IMR-90 (cell line): ENCODE results near the gene BCL2. TPM values are rescaled to one million over a fixed set of nuclear protein-coding genes. Genes with fewer than 3 reads are reported as not detected.

Experiments
- ATAC-seq: fragments of 200-7000 bp; cut with Tn5 transposase; 2 replicates; pipeline ENCODE4 v1.9.1; 2020; ENCODE audit warnings: low read depth, mild to moderate bottlenecking, moderate library complexity
- BruUV-seq: library from RNA; stranded (reverse); fragments of 400-500 nt; replicated peaks from 2 replicates; lab custom pipeline; 2021; lab: Mats Ljungman, UMichigan
- CTCF ChIA-PET: fragments of 300-600 bp; formaldehyde crosslinking; extraction: SDS; loops from one replicate; lab custom pipeline; 2021; ENCODE audit warnings: antibody characterized with exemption; lab: Yijun Ruan, JAX
- POLR2A ChIA-PET: fragments of 300-600 bp; sonication (Branson Sonifier 250); formaldehyde crosslinking; loops from one replicate; lab custom pipeline; 2022; ENCODE audit warnings: antibody characterized with exemption; ENCODE audit not compliant: unreplicated experiment; lab: Charles Lee
- DNase-seq: peaks from one replicate; pipeline ENCODE4 v3.0.0; 2013
- H2AFZ ChIP-seq: replicated peaks from 2 replicates; pipeline ENCODE3; 2013; ENCODE audit warnings: low read length, mild to moderate bottlenecking; ENCODE audit not compliant: poor library complexity
- H2AK5ac ChIP-seq: 2 replicates; pipeline ENCODE4 v1.6.1; 2013; ENCODE audit warnings: low read depth, low read length, inconsistent platforms
- H2AK9ac ChIP-seq: replicated peaks from 2 replicates; pipeline ENCODE3; 2013; ENCODE audit warnings: mild to moderate bottlenecking, low read depth, low read length, moderate library complexity; ENCODE audit not compliant: poor library complexity
- H2BK120ac ChIP-seq: 2 replicates; pipeline ENCODE4 v1.6.1; 2013; ENCODE audit warnings: low read depth, low read length, inconsistent platforms
- H2BK15ac ChIP-seq: 3 replicates; pipeline ENCODE4 v1.6.1; 2013; ENCODE audit warnings: low read depth, low read length, inconsistent platforms
- H2BK20ac ChIP-seq: 2 replicates; pipeline ENCODE4 v1.6.1; 2013; ENCODE audit warnings: low read depth, mild to moderate bottlenecking, inconsistent platforms, low read length, moderate library complexity
- H2BK5ac ChIP-seq: 2 replicates; pipeline ENCODE4 v1.6.1; 2013; ENCODE audit warnings: mild to moderate bottlenecking, low read depth, low read length, inconsistent platforms; ENCODE audit not compliant: poor library complexity, severe bottlenecking
- H3K14ac ChIP-seq: replicated peaks from 2 replicates; pipeline ENCODE4 v1.6.1; 2013; ENCODE audit warnings: low read depth, low read length, inconsistent platforms
- H3K18ac ChIP-seq: 2 replicates; pipeline ENCODE4 v1.6.1; 2013; ENCODE audit warnings: low read depth, low read length, control low read depth
- H3K23ac ChIP-seq: 2 replicates; pipeline ENCODE4 v1.6.1; 2013; ENCODE audit warnings: low read depth, low read length, inconsistent platforms
- H3K27ac ChIP-seq: 2 replicates; pipeline ENCODE4 v1.5.1; 2013; ENCODE audit warnings: mild to moderate bottlenecking, control low read depth, low read length; ENCODE audit not compliant: insufficient read depth
- H3K27me3 ChIP-seq: 2 replicates; pipeline ENCODE4 v1.6.1; 2013; ENCODE audit warnings: low read length; ENCODE audit not compliant: control insufficient read depth, insufficient read depth
- H3K36me3 ChIP-seq: 2 replicates; pipeline ENCODE4 v1.6.1; 2013; ENCODE audit warnings: low read length, mixed read lengths; ENCODE audit not compliant: control insufficient read depth, insufficient read depth
- H3K4ac ChIP-seq: 2 replicates; pipeline ENCODE4 v1.6.1; 2013; ENCODE audit warnings: low read depth, low read length, inconsistent platforms
- H3K4me1 ChIP-seq: 2 replicates; pipeline ENCODE4 v1.6.1; 2013; ENCODE audit warnings: low read length, mixed read lengths; ENCODE audit not compliant: control insufficient read depth, insufficient read depth
- H3K4me2 ChIP-seq: 2 replicates; pipeline ENCODE4 v1.6.1; 2013; ENCODE audit warnings: low read depth, mild to moderate bottlenecking, control low read depth, low read length, moderate library complexity
- H3K4me3 ChIP-seq: 2 replicates; pipeline ENCODE4 v1.5.1; 2013; ENCODE audit warnings: low read depth, mild to moderate bottlenecking, control low read depth, low read length, moderate library complexity; ENCODE audit not compliant: insufficient read depth
- H3K56ac ChIP-seq: 2 replicates; pipeline ENCODE4 v1.6.1; 2013; ENCODE audit warnings: low read length, inconsistent platforms; ENCODE audit not compliant: insufficient read depth; ENCODE audit errors: extremely low read depth
- H3K79me1 ChIP-seq, 2 experiments: 2 replicates each; pipeline ENCODE4 v1.6.1; 2013; ENCODE audit warnings: low read length in 2 of 2, inconsistent platforms in 1 of 2, low read depth in 1 of 2
- H3K9ac ChIP-seq: 2 replicates; pipeline ENCODE4 v1.6.1; 2013; ENCODE audit warnings: low read depth, low read length, control low read depth
- H3K9me1 ChIP-seq: 2 replicates; pipeline ENCODE4 v1.6.1; 2013; ENCODE audit warnings: low read length, inconsistent platforms; ENCODE audit not compliant: insufficient read depth
- H3K9me3 ChIP-seq: 2 replicates; pipeline ENCODE4 v1.6.1; 2013; ENCODE audit warnings: low read length; ENCODE audit not compliant: control insufficient read depth, insufficient read depth
- H4K20me1 ChIP-seq: 2 replicates; pipeline ENCODE4 v1.6.1; 2013; ENCODE audit warnings: low read length, inconsistent platforms; ENCODE audit not compliant: insufficient read depth
- H4K5ac ChIP-seq: 2 replicates; pipeline ENCODE4 v1.6.1; 2013; ENCODE audit warnings: mild to moderate bottlenecking, low read depth, low read length, control low read depth
- H4K8ac ChIP-seq, 2 experiments: 2 replicates each; pipeline ENCODE4 v1.6.1; 2013; ENCODE audit warnings: low read depth in 2 of 2, low read length in 2 of 2, control low read depth in 1 of 2, inconsistent platforms in 1 of 2
- H4K91ac ChIP-seq: 2 replicates; pipeline ENCODE4 v1.6.1; 2013; ENCODE audit warnings: low read depth, low read length, inconsistent platforms; ENCODE audit not compliant: insufficient read depth
- CEBPB ChIP-seq: IDR thresholded peaks from 2 replicates; pipeline ENCODE4 v1.6.1; 2012; ENCODE audit warnings: low read depth, low read length, improper control_type of control experiment
- CHD1 ChIP-seq: IDR thresholded peaks from 2 replicates; pipeline ENCODE4 v1.6.1; 2012; ENCODE audit warnings: low read depth, low read length, improper control_type of control experiment
- CTCF ChIP-seq: conservative IDR thresholded peaks from 2 replicates; pipeline ENCODE4 v1.5.1; 2012; ENCODE audit warnings: mild to moderate bottlenecking, low read depth, low read length, improper control_type of control experiment
- FOS ChIP-seq: fragments of 150-350 bp; IDR thresholded peaks from 2 replicates; pipeline ENCODE4 v1.6.1; 2016; ENCODE audit warnings: low read depth, low read length
- MAZ ChIP-seq: IDR thresholded peaks from 2 replicates; pipeline ENCODE4 v1.6.1; 2012; ENCODE audit warnings: low read depth, mild to moderate bottlenecking, low read length, improper control_type of control experiment, moderate library complexity, borderline replicate concordance
- RAD21 ChIP-seq: IDR thresholded peaks from 2 replicates; pipeline ENCODE4 v1.6.1; 2012; ENCODE audit warnings: low read length, improper control_type of control experiment
- RCOR1 ChIP-seq: IDR thresholded peaks from 2 replicates; pipeline ENCODE4 v1.6.1; 2012; ENCODE audit warnings: mild to moderate bottlenecking, low read length, improper control_type of control experiment; ENCODE audit not compliant: insufficient replicate concordance
- SMC3 ChIP-seq: fragments of 150-350 bp; IDR thresholded peaks from 2 replicates; pipeline ENCODE4 v1.6.1; 2016; ENCODE audit warnings: low read depth, mild to moderate bottlenecking, antibody characterized with exemption, low read length, moderate library complexity
- USF2 ChIP-seq: fragments of 150-350 bp; IDR thresholded peaks from 2 replicates; pipeline ENCODE4 v1.6.1; 2017; ENCODE audit warnings: mild to moderate bottlenecking, antibody characterized with exemption, low read length, low read depth
- WGBS, 2 experiments: methylation state at CpG; one replicate each; pipeline versions ENCODE4 v1.1.5 to v1.1.7; 2013; ENCODE audit warnings: missing lambda C conversion rate in 2 of 2; ENCODE audit not compliant: insufficient read length in 1 of 2; ENCODE audit errors: extremely low coverage in 2 of 2; 5-methylcytosine and 5-hydroxymethylcytosine counted together
- dilution Hi-C: fragments of 300-500 bp; cut with HindIII; formaldehyde crosslinking; loops from one replicate; pipeline ENCODE4 v1.14.3; 2018; ENCODE audit warnings: low sequenced_read_pairs; ENCODE audit not compliant: unreplicated experiment
- in situ Hi-C: fragments of 300-500 bp; cut with MboI; formaldehyde crosslinking; loops from 3 replicates; pipeline ENCODE4 v1.14.3; 2019; ENCODE audit warnings: low sequenced_read_pairs, inconsistent platforms, mixed read lengths
- intact Hi-C: fragments of 100-400 bp; cut with micrococcal nuclease; formaldehyde crosslinking; loops from 2 replicates; pipeline ENCODE4 v1.10.0; 2022
- polyA plus RNA-seq, 3 experiments: library from polyadenylated mRNA; depleted of rRNA; stranded (reverse); fragments of >200 nt; gene quantifications; 2 replicates each; pipeline ENCODE4 v1.2.3, GENCODE V29; 2012; ENCODE audit warnings: low replicate concordance in 1 of 3
- total RNA-seq: library from RNA; depleted of rRNA; stranded (reverse); fragments of >200 nt; gene quantifications from 2 replicates; pipeline ENCODE4 v1.2.3, GENCODE V29; 2012
- TF ChIP-seq, protein P1 (sequence below): fragments of 150-350 bp; IDR thresholded peaks from 2 replicates; pipeline ENCODE4 v1.6.1; 2016; ENCODE audit warnings: low read depth, mild to moderate bottlenecking, low read length, moderate library complexity, borderline replicate concordance

BCL2 gene
- total and polyA plus RNA-seq, 2 of the 4 experiments (the other 2 are of a cell fraction) = 0.24 to 0.54 TPM

DNA sequence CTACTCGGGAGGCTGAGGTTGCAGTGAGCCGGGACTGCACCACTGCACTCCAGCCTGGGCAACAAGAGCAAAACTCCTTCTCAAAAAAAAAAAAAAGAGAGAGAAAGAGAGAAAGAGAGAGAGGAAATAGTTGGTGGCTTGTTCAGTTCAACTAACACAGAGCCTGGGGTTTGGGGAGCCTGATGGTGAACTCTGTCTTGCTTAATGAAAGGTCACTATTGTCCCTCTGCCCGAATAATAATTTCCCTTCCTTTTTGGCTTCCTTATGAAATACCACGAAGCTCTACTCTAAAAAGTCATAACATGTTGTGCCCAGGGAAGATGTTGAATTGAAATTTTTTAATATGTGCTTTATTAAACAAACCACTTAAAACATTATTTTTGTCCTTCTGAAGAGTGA, 17.3 kb downstream of the BCL2 start:
- no peak overlapping the region for H2BK5ac ChIP-seq
- H4K91ac ChIP-seq = no peak overlapping the region
- H3K4me3 ChIP-seq = no peak overlapping the region
- ChIA-PET POLR2A (no interaction called here), CTCF (no interaction called here)
- H3K23ac ChIP-seq = no peak overlapping the region
- WGBS, 2 experiments = no CpG with 5 or more reads among the region's 4 CpGs
- H3K9me3 ChIP-seq = no peaks in the 10 kb centered on the region
- intact Hi-C loops (no loop called here), in situ Hi-C loops (no loop called here), dilution Hi-C loops (no loop called here)
- H3K4me1 ChIP-seq = no peaks in the 10 kb centered on the region; the same call in 1 of the 2 replicates
- no peak overlapping the region for H4K5ac ChIP-seq
- no peaks in the 10 kb centered on the region; the same call in 1 of the 2 replicates for H3K9me1 ChIP-seq
- no peaks in the 10 kb centered on the region for H3K79me1 ChIP-seq
- H3K14ac ChIP-seq = no peak overlapping the region
- no peak overlapping the region for H2AFZ ChIP-seq
- no peak overlapping the region for H3K9ac ChIP-seq
- no peak overlapping the region for H2BK15ac ChIP-seq
- no peak overlapping the region for H3K4me2 ChIP-seq
- H2BK20ac ChIP-seq = no peak overlapping the region
- no peak overlapping the region for H3K56ac ChIP-seq
- no peak for TF ChIP-seq CEBPB
- no peak for TF ChIP-seq USF2
- TF ChIP-seq MAZ = no peak
- TF ChIP-seq FOS = no peak
- TF ChIP-seq CTCF = no peak
- TF ChIP-seq, protein P1, sequence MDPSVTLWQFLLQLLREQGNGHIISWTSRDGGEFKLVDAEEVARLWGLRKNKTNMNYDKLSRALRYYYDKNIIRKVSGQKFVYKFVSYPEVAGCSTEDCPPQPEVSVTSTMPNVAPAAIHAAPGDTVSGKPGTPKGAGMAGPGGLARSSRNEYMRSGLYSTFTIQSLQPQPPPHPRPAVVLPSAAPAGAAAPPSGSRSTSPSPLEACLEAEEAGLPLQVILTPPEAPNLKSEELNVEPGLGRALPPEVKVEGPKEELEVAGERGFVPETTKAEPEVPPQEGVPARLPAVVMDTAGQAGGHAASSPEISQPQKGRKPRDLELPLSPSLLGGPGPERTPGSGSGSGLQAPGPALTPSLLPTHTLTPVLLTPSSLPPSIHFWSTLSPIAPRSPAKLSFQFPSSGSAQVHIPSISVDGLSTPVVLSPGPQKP = no peak
- no peak for TF ChIP-seq SMC3
- TF ChIP-seq CHD1 = no peak
- TF ChIP-seq RCOR1 = no peak
- no peak for TF ChIP-seq RAD21
- H3K27ac ChIP-seq = no peak overlapping the region
- no peak overlapping the region for H3K18ac ChIP-seq
- no peaks in the 10 kb centered on the region for H3K27me3 ChIP-seq
- no peak overlapping the region for H2BK120ac ChIP-seq
- H3K4ac ChIP-seq = no peak overlapping the region
- no TSS peak for BruUV-seq
- no peaks in the 10 kb centered on the region for H3K36me3 ChIP-seq
- ATAC-seq = no peak
- DNase-seq = no peak
- no peak overlapping the region for H2AK5ac ChIP-seq
- no peak overlapping the region for H4K8ac ChIP-seq
- H2AK9ac ChIP-seq = no peak overlapping the region
- H4K20me1 ChIP-seq = no peaks in the 10 kb centered on the region
